ENCODE measurements around the gene SOWAHC.
A peak's percentile ranks its signal among the peaks of the same experiment; 100 is the strongest.

The SOWAHC gene

DNA sequence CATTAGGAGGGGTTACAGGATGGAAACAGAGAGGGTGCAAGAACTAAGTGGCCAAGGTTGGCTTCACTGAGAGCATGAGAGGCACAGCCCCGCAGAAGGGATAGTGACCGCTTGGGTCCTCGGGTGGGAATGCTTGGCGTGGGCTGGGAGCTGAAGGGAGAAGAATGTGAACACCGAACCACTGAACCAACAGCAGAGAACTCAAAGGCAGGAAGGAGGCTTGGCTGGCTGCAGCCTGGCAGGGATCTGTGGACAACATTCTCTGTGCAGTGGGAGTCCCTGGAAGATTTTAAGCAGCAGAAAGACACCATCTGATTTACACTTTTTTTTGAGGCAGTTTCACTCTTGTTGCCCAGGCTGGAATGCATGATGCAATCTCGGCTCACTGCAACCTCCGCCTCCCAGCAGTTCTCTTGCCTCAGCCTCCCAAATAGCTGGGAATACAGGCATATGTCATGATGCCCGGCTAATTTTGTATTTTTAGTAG is 33.9 kb downstream of the SOWAHC start:
- DNase-seq, result no peak

- no peak for DNase-seq
Observed at GRCh38 chr2:109649736-109650695, 35.9 kb downstream of the SOWAHC start.

- DNase-seq, result no peak
Observed at GRCh38 chr2:109654326-109655050, 40.3 kb downstream of the SOWAHC start.

DNA sequence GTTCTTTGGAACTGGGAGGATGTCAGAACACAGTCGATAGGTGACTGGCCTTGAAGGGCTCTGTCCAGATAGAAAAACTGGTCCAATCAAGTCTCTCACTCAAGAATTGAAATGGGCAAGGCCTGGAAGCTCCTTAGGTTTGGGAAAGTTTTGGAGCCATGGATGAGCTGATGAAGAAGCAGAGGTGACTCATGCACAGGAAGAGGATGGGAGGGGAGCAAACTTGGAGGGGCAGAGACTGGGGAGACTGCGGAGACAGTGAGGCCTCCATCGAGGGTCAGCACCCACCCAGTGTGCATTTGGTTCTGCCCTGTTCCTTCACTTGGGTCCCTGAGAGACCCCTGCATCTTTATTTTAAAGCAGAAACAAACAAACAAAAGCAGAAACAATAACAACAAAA is 41.1 kb downstream of the SOWAHC start:
- DNase-seq, result no peak

- no peak for DNase-seq
Observed at GRCh38 chr2:109659396-109660045, 45.4 kb downstream of the SOWAHC start.

DNA sequence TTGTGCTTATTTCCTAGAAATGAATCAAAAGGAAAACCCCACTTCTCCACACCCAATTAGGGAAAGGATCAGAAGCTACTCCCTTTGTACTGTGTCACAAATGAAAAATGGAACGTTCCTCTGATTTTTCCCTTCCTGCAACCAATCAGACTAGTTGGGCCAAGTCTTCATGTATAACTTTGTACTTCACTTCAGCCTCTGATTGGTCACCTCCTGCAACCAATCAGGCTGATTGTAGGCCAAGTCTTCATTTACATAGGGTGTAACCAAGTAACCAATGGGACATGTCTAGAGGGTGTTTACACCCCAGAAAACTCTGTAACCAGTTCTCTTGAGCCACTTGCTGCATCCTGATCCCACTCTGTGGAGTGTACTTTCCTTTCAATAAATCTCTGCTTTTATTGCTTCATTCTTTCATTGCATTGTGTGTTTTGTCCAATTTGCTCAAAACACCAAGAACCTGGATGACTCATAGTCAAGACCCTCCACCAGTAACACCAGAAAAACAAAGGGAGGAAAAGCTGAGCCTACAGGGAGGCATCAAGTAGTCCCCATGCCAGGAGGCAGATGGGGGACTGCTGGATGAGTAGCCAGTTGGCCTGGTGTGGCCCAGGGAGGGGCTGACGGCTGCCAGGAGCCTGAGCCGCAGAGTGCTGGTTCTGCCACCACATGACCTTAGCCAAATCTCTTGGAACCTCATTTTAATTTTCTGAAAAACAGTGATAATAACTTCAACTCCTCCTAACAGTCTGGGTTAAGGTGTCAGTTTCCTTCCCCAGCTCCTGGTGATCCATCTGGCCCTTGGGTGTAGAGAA is 46.1 kb downstream of the SOWAHC start:
- peak; percentile 6 for DNase-seq

DNA sequence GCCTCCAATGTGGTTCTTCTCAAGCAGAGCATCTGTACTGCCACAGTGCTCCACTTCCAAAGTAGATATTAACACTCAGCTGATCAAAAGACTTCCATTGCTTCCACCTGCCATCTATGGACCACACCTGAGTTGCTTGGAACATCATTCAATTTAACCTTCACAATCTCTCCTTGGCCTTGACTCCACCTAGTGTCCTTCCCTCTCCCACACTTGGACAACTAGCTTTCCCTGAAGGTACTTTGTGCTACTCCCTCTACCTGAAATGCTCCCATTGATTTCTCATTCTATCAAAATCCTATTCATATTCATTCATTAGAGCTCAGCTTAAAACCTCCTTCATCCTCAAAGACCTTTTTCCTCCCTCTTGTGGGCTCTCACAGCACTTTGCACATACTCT is 48.7 kb downstream of the SOWAHC start:
- no peak for DNase-seq

DNA sequence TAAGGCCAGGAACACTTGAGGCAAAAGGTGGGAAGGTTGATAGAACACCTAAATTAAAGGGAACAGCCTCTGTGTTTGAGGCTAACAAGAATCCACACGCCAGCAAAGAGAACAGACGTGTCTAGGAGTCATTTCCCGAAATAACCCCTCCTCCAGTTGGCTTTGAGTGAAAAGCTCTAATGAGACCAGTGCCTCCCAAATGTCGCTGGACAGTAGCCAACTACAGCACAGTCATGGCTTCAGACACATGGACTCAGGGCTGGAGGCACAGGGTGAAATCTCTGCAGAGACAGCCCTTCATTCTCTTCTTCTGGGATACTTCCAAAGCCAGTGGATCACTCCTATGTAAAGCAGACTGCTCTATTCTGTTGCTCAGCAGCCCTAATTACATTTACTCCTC is 49.6 kb downstream of the SOWAHC start:
- no peak for DNase-seq

DNA sequence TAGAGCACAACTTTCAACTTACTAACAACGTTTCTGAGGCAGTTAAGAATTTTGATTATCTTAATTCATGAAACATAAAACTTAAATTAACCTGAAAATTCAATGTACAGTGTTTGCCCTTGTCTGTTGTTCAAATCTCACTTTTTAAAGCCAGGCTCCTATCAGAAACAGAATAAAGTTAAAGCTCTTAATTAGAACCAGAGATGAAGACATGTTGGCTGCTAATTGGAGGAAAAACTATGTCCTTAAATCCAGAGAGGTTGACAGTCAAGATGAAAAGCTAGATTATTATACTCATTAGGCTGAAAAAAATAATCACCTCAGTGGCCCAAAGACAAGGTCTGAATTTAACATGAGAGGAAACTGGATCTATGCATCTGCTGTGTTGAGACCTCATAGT is 52.3 kb downstream of the SOWAHC start:
- no peak for DNase-seq

Measured in hematopoietic multipotent progenitor cell treated with erythropoietin and hydrocortisone succinate and interleukin-3 and kit ligand, for 6 days (in vitro differentiated cells).